PC-9 (cell line): ENCODE data around the gene LGR6. TPM values are rescaled to one million over a fixed set of nuclear protein-coding genes. Genes with fewer than 3 reads are reported as not detected.

Experiments used
- BruUV-seq: library from RNA; stranded (reverse); fragments of 400-500 nt; replicated peaks from 2 replicates; lab custom pipeline; 2021; lab: Mats Ljungman, UMichigan
- CTCF ChIA-PET: fragments of 300-600 bp; sonication (Branson Sonifier 250); formaldehyde crosslinking; loops from one replicate; lab custom pipeline; 2022; ENCODE audit warnings: antibody characterized with exemption; lab: Charles Lee
- POLR2A ChIA-PET: fragments of 300-600 bp; sonication (Branson Sonifier 250); formaldehyde crosslinking; loops from one replicate; lab custom pipeline; 2022; ENCODE audit warnings: antibody characterized with exemption; ENCODE audit not compliant: unreplicated experiment; lab: Charles Lee
- DNase-seq, 2 experiments: peaks; one replicate each; pipeline versions ENCODE4 v3.0.0 to v3.0.0-alpha.2; 2015 to 2022; ENCODE audit warnings: mixed read lengths in 1 of 2
- H2AFZ ChIP-seq: fragments of 200-600 bp; sonication (generic); 2 replicates; pipeline ENCODE4 v1.8.1; 2017; ENCODE audit warnings: antibody characterized with exemption
- H3F3A ChIP-seq: fragments of 200-600 bp; sonication (generic); 2 replicates; pipeline ENCODE4 v1.8.1; 2017; ENCODE audit warnings: antibody characterized with exemption, mild to moderate bottlenecking, low read depth; ENCODE audit not compliant: insufficient read depth
- H3K27ac ChIP-seq: fragments of 200-600 bp; sonication (generic); 2 replicates; pipeline ENCODE4 v1.6.1; 2016; ENCODE audit warnings: mixed run types
- H3K27me3 ChIP-seq: fragments of 200-600 bp; sonication (generic); 2 replicates; pipeline ENCODE4 v1.6.1; 2016; ENCODE audit warnings: low read depth, mixed run types; ENCODE audit not compliant: insufficient read depth
- H3K36me3 ChIP-seq: fragments of 200-600 bp; sonication (generic); 2 replicates; pipeline ENCODE4 v1.6.1; 2016; ENCODE audit warnings: low read depth, mixed run types
- H3K4me1 ChIP-seq: fragments of 200-600 bp; sonication (generic); replicated peaks from 2 replicates; pipeline ENCODE4 v1.6.1; 2016; ENCODE audit warnings: mixed run types; ENCODE audit not compliant: insufficient read depth
- H3K4me2 ChIP-seq: fragments of 200-600 bp; sonication (generic); 2 replicates; pipeline ENCODE4 v1.6.1; 2017; ENCODE audit warnings: mixed run types
- H3K4me3 ChIP-seq: fragments of 200-600 bp; sonication (generic); 2 replicates; pipeline ENCODE4 v1.6.1; 2016; ENCODE audit warnings: mixed run types
- H3K79me2 ChIP-seq: fragments of 200-600 bp; sonication (generic); 2 replicates; pipeline ENCODE4 v1.6.1; 2017; ENCODE audit warnings: low read depth, mixed run types
- H3K9me2 ChIP-seq: fragments of 200-600 bp; sonication (generic); 2 replicates; pipeline ENCODE4 v1.8.1; 2017; ENCODE audit warnings: mild to moderate bottlenecking; ENCODE audit not compliant: insufficient read depth
- H3K9me3 ChIP-seq: fragments of 200-600 bp; sonication (generic); 2 replicates; pipeline ENCODE4 v1.8.1; 2016; ENCODE audit warnings: low read depth; ENCODE audit not compliant: insufficient read depth
- H4K20me1 ChIP-seq: fragments of 200-600 bp; sonication (generic); 2 replicates; pipeline ENCODE4 v1.8.1; 2017; ENCODE audit not compliant: insufficient read depth
- EZH2 ChIP-seq: fragments of 200-600 bp; sonication (generic); IDR thresholded peaks from 2 replicates; pipeline ENCODE4 v1.8.0; 2017; ENCODE audit warnings: antibody characterized with exemption, low read depth
- intact Hi-C: fragments of 100-400 bp; cut with micrococcal nuclease; formaldehyde crosslinking; loops from one replicate; pipeline ENCODE4 v1.10.0; 2022; ENCODE audit not compliant: unreplicated experiment
- total RNA-seq: library from RNA; stranded (reverse); gene quantifications from 2 replicates; pipeline ENCODE4 v1.2.3, GENCODE V29; 2021
- TF ChIP-seq, protein P1 (sequence below): fragments of 200-600 bp; sonication (generic); conservative IDR thresholded peaks from 2 replicates; pipeline ENCODE4 v1.6.1; 2017; ENCODE audit warnings: mixed run types, antibody characterized with exemption, mild to moderate bottlenecking, moderate library complexity

Gene LGR6
- total RNA-seq, 1 experiment from 2014 or later: 5.6 TPM

DNA sequence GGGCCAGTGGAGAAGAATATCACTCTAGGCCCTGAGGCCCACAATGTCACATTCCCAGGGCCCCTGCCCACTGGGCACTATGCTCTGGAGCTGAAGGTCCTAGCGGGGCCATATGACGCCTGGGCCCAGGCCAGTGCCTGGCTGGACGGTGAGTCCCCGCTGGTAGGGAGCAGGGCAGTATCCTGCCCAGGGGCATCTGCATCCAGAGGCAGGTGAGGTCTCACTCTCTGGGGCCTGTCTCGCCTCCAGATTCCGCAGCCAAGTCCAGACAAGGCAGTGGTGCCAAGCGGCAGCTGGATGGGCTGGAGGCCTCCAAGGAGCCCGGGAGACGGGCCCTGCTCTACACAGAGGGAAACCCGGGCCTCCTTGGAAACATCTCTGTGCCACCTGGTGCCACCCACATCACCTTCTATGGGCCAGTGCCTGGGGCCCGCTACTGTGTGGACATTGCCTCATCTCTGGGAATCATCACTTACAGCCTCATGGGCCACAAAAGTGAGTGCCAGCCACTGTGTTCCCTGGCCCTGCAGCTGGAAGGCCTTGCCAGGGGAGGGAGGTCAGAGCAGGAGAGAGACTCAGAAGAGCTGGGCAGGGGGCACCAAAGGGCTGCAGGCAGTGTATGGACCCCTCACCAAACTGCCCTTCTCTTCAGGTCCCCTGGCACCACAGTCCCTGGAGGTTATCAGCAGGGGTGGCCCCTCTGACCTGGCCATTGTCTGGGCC, 22.1 kb upstream of the LGR6 start:
- Histone ChIP-seq H3F3A (no peaks in the 10 kb centered on the region), H3K4me1 (no peaks in the 10 kb centered on the region)

DNA sequence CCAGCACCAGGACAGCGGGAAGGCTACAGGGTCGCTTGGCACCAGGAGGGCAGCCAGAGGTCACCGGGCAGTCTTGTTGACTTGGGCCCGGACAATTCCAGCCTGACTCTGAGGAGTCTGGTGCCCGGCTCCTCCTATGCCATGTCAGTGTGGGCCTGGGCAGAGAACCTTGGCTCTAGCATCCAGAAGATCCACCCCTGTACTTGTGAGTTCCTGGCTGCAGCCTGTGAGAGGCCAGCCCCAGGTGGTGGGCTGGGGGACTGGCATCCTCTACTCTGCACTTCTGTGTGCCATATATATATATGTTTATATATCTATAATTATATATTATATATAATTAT, 21.6 kb upstream of the LGR6 start:
- no peak overlapping the region for H3K4me3 ChIP-seq
- no peaks in the 10 kb centered on the region for H3F3A ChIP-seq
- no peak overlapping the region for H2AFZ ChIP-seq
- H3K9me2 ChIP-seq: no peaks in the 10 kb centered on the region
- no peaks in the 10 kb centered on the region for H3K9me3 ChIP-seq
- BruUV-seq: no TSS peak
- H3K4me1 ChIP-seq: no peaks in the 10 kb centered on the region
- no peaks in the 10 kb centered on the region for H3K79me2 ChIP-seq
- TF ChIP-seq, protein P1, sequence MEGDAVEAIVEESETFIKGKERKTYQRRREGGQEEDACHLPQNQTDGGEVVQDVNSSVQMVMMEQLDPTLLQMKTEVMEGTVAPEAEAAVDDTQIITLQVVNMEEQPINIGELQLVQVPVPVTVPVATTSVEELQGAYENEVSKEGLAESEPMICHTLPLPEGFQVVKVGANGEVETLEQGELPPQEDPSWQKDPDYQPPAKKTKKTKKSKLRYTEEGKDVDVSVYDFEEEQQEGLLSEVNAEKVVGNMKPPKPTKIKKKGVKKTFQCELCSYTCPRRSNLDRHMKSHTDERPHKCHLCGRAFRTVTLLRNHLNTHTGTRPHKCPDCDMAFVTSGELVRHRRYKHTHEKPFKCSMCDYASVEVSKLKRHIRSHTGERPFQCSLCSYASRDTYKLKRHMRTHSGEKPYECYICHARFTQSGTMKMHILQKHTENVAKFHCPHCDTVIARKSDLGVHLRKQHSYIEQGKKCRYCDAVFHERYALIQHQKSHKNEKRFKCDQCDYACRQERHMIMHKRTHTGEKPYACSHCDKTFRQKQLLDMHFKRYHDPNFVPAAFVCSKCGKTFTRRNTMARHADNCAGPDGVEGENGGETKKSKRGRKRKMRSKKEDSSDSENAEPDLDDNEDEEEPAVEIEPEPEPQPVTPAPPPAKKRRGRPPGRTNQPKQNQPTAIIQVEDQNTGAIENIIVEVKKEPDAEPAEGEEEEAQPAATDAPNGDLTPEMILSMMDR: no peak
- H3K36me3 ChIP-seq: no peaks in the 10 kb centered on the region
- no peak overlapping the region for H3K4me2 ChIP-seq
- intact Hi-C loops: no loop called here
- no peak for DNase-seq
- ChIA-PET POLR2A (no interaction called here), CTCF (no interaction called here)
- H4K20me1 ChIP-seq: no peaks in the 10 kb centered on the region
- H3K27ac ChIP-seq: no peak overlapping the region
- peaks cover 7% of the 10 kb centered on the region; the same call in 1 of the 2 replicates for H3K27me3 ChIP-seq

More for the DNA sequence above, 22.1 kb upstream of the LGR6 start:
- no peaks in the 10 kb centered on the region for H3K9me3 ChIP-seq
- no peak overlapping the region for H3K27ac ChIP-seq
- ChIA-PET CTCF (interaction anchor here (0.7 kb wide), 1 partner anchor 12 kb away, joined by 3 read pairs; no protein-coding TSS in a partner anchor), POLR2A (no interaction called here)
- DNase-seq: no peak
- intact Hi-C loops: no loop called here
- H3K4me3 ChIP-seq: no peak overlapping the region
- H3K4me2 ChIP-seq: no peak overlapping the region
- no peaks in the 10 kb centered on the region for H4K20me1 ChIP-seq
- no peaks in the 10 kb centered on the region for H3K9me2 ChIP-seq
- TF ChIP-seq, protein P1: no peak
- no peak for TF ChIP-seq EZH2
- no peaks in the 10 kb centered on the region for H3K79me2 ChIP-seq
- H3K36me3 ChIP-seq: no peaks in the 10 kb centered on the region
- BruUV-seq: no TSS peak
- H2AFZ ChIP-seq: no peak overlapping the region
- H3K27me3 ChIP-seq: peaks cover 5% of the 10 kb centered on the region; the same call in 1 of the 2 replicates

DNA sequence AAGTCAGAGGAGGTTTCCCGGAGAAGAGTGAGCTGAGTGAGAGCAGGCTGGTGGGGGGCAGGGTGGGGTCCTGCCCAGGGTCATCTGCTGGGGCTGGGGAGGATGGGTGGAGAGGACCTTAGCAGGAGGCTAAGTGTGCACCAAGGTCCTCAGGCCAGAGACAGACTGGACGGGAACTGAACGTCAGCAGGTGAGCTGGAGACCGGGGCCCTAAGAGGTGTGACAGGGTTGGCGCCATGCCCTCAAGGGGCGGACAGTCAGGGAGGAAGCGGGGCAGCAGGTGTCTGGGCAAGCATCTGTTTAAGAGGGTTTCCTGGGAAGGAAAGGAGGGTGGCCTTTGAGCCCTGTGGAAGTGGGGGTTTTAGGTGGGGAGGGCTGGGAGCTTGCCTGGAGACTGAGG, 19.6 kb upstream of the LGR6 start:
- Histone ChIP-seq H3F3A (no peaks in the 10 kb centered on the region), H3K27ac (no peak overlapping the region), H2AFZ (no peak overlapping the region), H4K20me1 (no peaks in the 10 kb centered on the region), H3K9me2 (no peaks in the 10 kb centered on the region), H3K79me2 (no peaks in the 10 kb centered on the region), H3K4me3 (no peak overlapping the region), H3K4me1 (no peaks in the 10 kb centered on the region), H3K36me3 (no peaks in the 10 kb centered on the region), H3K9me3 (no peaks in the 10 kb centered on the region), H3K4me2 (no peak overlapping the region), H3K27me3 (peaks cover 18% of the 10 kb centered on the region)
- TF ChIP-seq, protein P1: no peak
- no peak for DNase-seq
- ChIA-PET POLR2A (interaction anchor here (0.7 kb wide), 1 partner anchor 576 kb away, joined by 6 read pairs; no protein-coding TSS in a partner anchor), CTCF (interaction anchor here (0.7 kb wide), 1 partner anchor 555 kb away, joined by 3 read pairs; no protein-coding TSS in a partner anchor)
- intact Hi-C loops: no loop called here
- BruUV-seq: no TSS peak
